HCT116 (cell line): ENCODE data around the gene CALCB. TPM values are rescaled to one million over a fixed set of nuclear protein-coding genes. Genes with fewer than 3 reads are reported as not detected.

ENCODE experiments used
- ATAC-seq: fragments of 200-7000 bp; cut with Tn5 transposase; 2 replicates; pipeline ENCODE4 v1.9.1; 2020; ENCODE audit warnings: mild to moderate bottlenecking, moderate library complexity
- BruUV-seq: library from RNA; stranded (reverse); fragments of 400-500 nt; replicated peaks from 2 replicates; lab custom pipeline; 2021; lab: Mats Ljungman, UMichigan
- CTCF ChIA-PET: fragments of 300-600 bp; sonication (Branson Sonifier 250); formaldehyde crosslinking; loops from one replicate; lab custom pipeline; 2021; ENCODE audit warnings: antibody characterized with exemption; lab: Charles Lee
- POLR2A ChIA-PET: fragments of 300-600, 350-600 bp; sonication (Branson Sonifier 250); formaldehyde crosslinking; loops from one replicate; lab custom pipeline; 2021; ENCODE audit warnings: antibody characterized with exemption; lab: Charles Lee
- RAD21 ChIA-PET, 2 experiments: fragments of 300-600 bp; sonication (Branson Sonifier 250); formaldehyde crosslinking; loops; one replicate each; lab custom pipeline; 2023; ENCODE audit warnings: low total read pairs in 2 of 2; ENCODE audit not compliant: uncharacterized antibody in 2 of 2, unreplicated experiment in 2 of 2, low non-redundant PET in 1 of 2; lab: Charles Lee
- DNase-seq: peaks from one replicate; pipeline ENCODE4 v3.0.0-alpha.2; 2010; ENCODE audit warnings: low read depth, low spot score
- H2AFZ ChIP-seq: fragments of 200-600 bp; shearing (Covaris generic), sonication (generic); 2 replicates; pipeline ENCODE4 v1.6.1; 2017; ENCODE audit warnings: low read depth, mixed run types, mixed read lengths, antibody characterized with exemption, low read length; ENCODE audit not compliant: poor library complexity, severe bottlenecking
- H3K27ac ChIP-seq: 2 replicates; pipeline ENCODE4 v1.5.1; 2012; ENCODE audit warnings: low read depth, low read length
- H3K27me3 ChIP-seq: fragments of 200-600 bp; sonication (generic); 2 replicates; pipeline ENCODE4 v1.6.1; 2016; ENCODE audit warnings: mixed run types, low read length, mixed read lengths; ENCODE audit not compliant: insufficient read depth
- H3K36me3 ChIP-seq, 2 experiments: fragments of 200-500 bp in 1 of 2; fragments of 200-600 bp in 1 of 2; sonication (Bioruptor generic) in 1 of 2; sonication (generic) in 1 of 2; 2 replicates each; pipeline versions ENCODE4 v1.5.1 to v1.6.1; 2014 to 2016; ENCODE audit warnings: low read length in 2 of 2, inconsistent platforms in 1 of 2, mixed read lengths in 1 of 2, mixed run types in 1 of 2; ENCODE audit not compliant: insufficient read depth in 2 of 2, control insufficient read depth in 1 of 2
- H3K4me1 ChIP-seq, 2 experiments: fragments of 200-600 bp in 1 of 2; sonication (generic) in 1 of 2; 2 replicates each; pipeline versions ENCODE4 v1.5.1 to v1.6.1; 2012 to 2017; ENCODE audit warnings: low read length in 2 of 2, inconsistent platforms in 1 of 2, mild to moderate bottlenecking in 1 of 2, mixed read lengths in 1 of 2, mixed run types in 1 of 2, moderate library complexity in 1 of 2; ENCODE audit not compliant: insufficient read depth in 2 of 2, control insufficient read depth in 1 of 2
- H3K4me2 ChIP-seq: fragments of 200-600 bp; sonication (generic); 2 replicates; pipeline ENCODE4 v1.6.1; 2017; ENCODE audit warnings: mixed run types, low read length, mixed read lengths
- H3K4me3 ChIP-seq, 2 experiments: fragments of 200-600 bp in 1 of 2; sonication (generic) in 1 of 2; replicated peaks in 1 of 2; 2 replicates each; pipeline ENCODE4 v1.5.1; 2011 to 2016; ENCODE audit warnings: low read length in 2 of 2, control low read depth in 1 of 2, low read depth in 1 of 2, mild to moderate bottlenecking in 1 of 2, mixed read lengths in 1 of 2, mixed run types in 1 of 2
- H3K79me2 ChIP-seq: fragments of 200-600 bp; sonication (generic); 2 replicates; pipeline ENCODE4 v1.6.1; 2017; ENCODE audit warnings: mild to moderate bottlenecking, mixed run types, low read length, moderate library complexity, mixed read lengths; ENCODE audit not compliant: insufficient read depth
- H3K9ac ChIP-seq: fragments of 200-600 bp; sonication (generic); 2 replicates; pipeline ENCODE4 v1.6.1; 2016; ENCODE audit warnings: low read length, mixed read lengths
- H3K9me2 ChIP-seq: fragments of 200-600 bp; sonication (generic), shearing (Covaris generic); 2 replicates; pipeline ENCODE4 v1.6.1; 2017; ENCODE audit warnings: mixed run types, mild to moderate bottlenecking, moderate library complexity; ENCODE audit not compliant: insufficient read depth
- H3K9me3 ChIP-seq, 2 experiments: fragments of 200-500 bp in 1 of 2; fragments of 200-600 bp in 1 of 2; sonication (Bioruptor generic) in 1 of 2; sonication (generic) in 1 of 2; 2 replicates each; pipeline ENCODE4 v1.6.1; 2014 to 2017; ENCODE audit warnings: low read length in 2 of 2, mixed read lengths in 2 of 2, inconsistent platforms in 1 of 2, low read depth in 1 of 2, mild to moderate bottlenecking in 1 of 2, mixed run types in 1 of 2, moderate library complexity in 1 of 2; ENCODE audit not compliant: control insufficient read depth in 1 of 2, insufficient read depth in 1 of 2
- H4K20me1 ChIP-seq: fragments of 200-600 bp; sonication (generic), shearing (Covaris generic); 2 replicates; pipeline ENCODE4 v1.6.1; 2017; ENCODE audit warnings: mixed run types, mild to moderate bottlenecking, moderate library complexity; ENCODE audit not compliant: insufficient read depth
- EGR1 ChIP-seq: IDR thresholded peaks from 2 replicates; pipeline ENCODE4 v1.6.1; 2012; ENCODE audit warnings: low read depth
- EZH2phosphoT487 ChIP-seq: fragments of 200-600 bp; IDR thresholded peaks from 2 replicates; pipeline ENCODE4 v1.6.1; 2018; ENCODE audit warnings: antibody characterized with exemption, borderline replicate concordance
- JUND ChIP-seq: IDR thresholded peaks from 2 replicates; pipeline ENCODE4 v1.6.1; 2012
- POLR2AphosphoS5 ChIP-seq: IDR thresholded peaks from 2 replicates; pipeline ENCODE4 v1.6.1; 2011; ENCODE audit warnings: mild to moderate bottlenecking, low read depth, low read length, moderate library complexity
- SIN3A ChIP-seq: IDR thresholded peaks from 2 replicates; pipeline ENCODE4 v1.6.1; 2012; ENCODE audit warnings: low read depth
- SP1 ChIP-seq: IDR thresholded peaks from 2 replicates; pipeline ENCODE4 v1.6.1; 2012; ENCODE audit warnings: low read depth
- TCF7L2 ChIP-seq: IDR thresholded peaks from 2 replicates; pipeline ENCODE4 v1.7.0; 2011; ENCODE audit warnings: borderline replicate concordance, inconsistent platforms; ENCODE audit not compliant: insufficient read depth, insufficient read length; ENCODE audit errors: extremely low read depth
- YY1 ChIP-seq: IDR thresholded peaks from 2 replicates; pipeline ENCODE4 v1.6.1; 2011; ENCODE audit warnings: low read length, low read depth, moderate library complexity, mild to moderate bottlenecking; ENCODE audit not compliant: insufficient replicate concordance; ENCODE audit errors: extremely low read depth
- ZFX ChIP-seq: fragments of 450-650 bp; IDR thresholded peaks from 2 replicates; pipeline ENCODE4 v1.6.1; 2017
- intact Hi-C: fragments of 100-400 bp; cut with micrococcal nuclease; formaldehyde crosslinking; loops from 2 replicates; pipeline ENCODE4 v1.10.0; 2022
- total RNA-seq: library from RNA; stranded (reverse); gene quantifications from one replicate; pipeline ENCODE4 v1.2.1, GENCODE V29; 2021; ENCODE audit not compliant: unreplicated experiment
- TF ChIP-seq, protein P1 (sequence below): IDR thresholded peaks from 2 replicates; pipeline ENCODE4 v1.6.1; 2011; ENCODE audit warnings: mild to moderate bottlenecking, low read length, moderate library complexity; ENCODE audit not compliant: insufficient replicate concordance; ENCODE audit errors: extremely low read depth
- TF ChIP-seq, protein P2 (sequence below): IDR thresholded peaks from 2 replicates; pipeline ENCODE4 v1.6.1; 2012; ENCODE audit warnings: low read depth

The CALCB gene
- total RNA-seq, 1 experiment from 2014 or later = 0.22 TPM

DNA sequence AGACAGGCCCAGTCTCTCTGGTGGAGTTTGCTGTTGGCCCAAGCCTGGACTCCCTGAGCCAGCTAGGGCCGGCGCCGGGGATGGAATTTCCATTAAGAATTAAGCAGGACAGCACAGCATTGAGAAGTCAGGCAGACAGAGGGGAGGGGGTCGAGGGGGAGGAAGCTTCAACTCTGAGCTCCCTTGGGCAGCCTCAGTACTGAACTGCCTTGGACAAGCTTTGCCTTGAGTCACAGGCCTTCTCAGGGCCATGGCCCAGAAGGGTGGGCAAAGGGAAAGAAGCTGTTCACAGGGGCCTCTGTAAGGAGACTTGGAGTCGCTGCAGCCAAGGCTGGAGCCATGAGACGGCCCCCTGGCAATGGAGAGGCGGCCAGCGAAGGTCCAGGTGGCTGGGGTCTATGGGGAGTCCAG, 38.7 kb downstream of the CALCB start:
- Histone ChIP-seq H3K79me2 (no peaks in the 10 kb centered on the region), H3K4me3 (no peak overlapping the region), H3K27ac (no peak overlapping the region), H3K9me3 (no peaks in the 10 kb centered on the region), H2AFZ (no peak overlapping the region), H3K4me1 (peaks cover 9 to 13% of the 10 kb centered on the region in 2 experiments), H3K27me3 (no peaks in the 10 kb centered on the region), H3K9me2 (no peaks in the 10 kb centered on the region), H3K9ac (no peak overlapping the region), H4K20me1 (no peaks in the 10 kb centered on the region), H3K36me3 (no peaks in the 10 kb centered on the region), H3K4me2 (no peak overlapping the region)
- ChIA-PET RAD21 (no interaction called here), POLR2A (no interaction called here), CTCF (interaction anchor here (2.9 kb wide), 1 partner anchor 11 kb away, joined by 13 read pairs; no protein-coding TSS in a partner anchor)
- ATAC-seq (no peak), DNase-seq (no peak)
- no TSS peak for BruUV-seq
- intact Hi-C loops = no loop called here
- TF ChIP-seq EGR1 (no peak), TCF7L2 (no peak), ZFX (no peak), EZH2phosphoT487 (no peak), SIN3A (no peak), JUND (no peak), POLR2AphosphoS5 (no peak), SP1 (no peak), YY1 (no peak)
- TF ChIP-seq, protein P1, sequence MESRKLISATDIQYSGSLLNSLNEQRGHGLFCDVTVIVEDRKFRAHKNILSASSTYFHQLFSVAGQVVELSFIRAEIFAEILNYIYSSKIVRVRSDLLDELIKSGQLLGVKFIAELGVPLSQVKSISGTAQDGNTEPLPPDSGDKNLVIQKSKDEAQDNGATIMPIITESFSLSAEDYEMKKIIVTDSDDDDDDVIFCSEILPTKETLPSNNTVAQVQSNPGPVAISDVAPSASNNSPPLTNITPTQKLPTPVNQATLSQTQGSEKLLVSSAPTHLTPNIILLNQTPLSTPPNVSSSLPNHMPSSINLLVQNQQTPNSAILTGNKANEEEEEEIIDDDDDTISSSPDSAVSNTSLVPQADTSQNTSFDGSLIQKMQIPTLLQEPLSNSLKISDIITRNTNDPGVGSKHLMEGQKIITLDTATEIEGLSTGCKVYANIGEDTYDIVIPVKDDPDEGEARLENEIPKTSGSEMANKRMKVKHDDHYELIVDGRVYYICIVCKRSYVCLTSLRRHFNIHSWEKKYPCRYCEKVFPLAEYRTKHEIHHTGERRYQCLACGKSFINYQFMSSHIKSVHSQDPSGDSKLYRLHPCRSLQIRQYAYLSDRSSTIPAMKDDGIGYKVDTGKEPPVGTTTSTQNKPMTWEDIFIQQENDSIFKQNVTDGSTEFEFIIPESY = no peak
- TF ChIP-seq, protein P2, sequence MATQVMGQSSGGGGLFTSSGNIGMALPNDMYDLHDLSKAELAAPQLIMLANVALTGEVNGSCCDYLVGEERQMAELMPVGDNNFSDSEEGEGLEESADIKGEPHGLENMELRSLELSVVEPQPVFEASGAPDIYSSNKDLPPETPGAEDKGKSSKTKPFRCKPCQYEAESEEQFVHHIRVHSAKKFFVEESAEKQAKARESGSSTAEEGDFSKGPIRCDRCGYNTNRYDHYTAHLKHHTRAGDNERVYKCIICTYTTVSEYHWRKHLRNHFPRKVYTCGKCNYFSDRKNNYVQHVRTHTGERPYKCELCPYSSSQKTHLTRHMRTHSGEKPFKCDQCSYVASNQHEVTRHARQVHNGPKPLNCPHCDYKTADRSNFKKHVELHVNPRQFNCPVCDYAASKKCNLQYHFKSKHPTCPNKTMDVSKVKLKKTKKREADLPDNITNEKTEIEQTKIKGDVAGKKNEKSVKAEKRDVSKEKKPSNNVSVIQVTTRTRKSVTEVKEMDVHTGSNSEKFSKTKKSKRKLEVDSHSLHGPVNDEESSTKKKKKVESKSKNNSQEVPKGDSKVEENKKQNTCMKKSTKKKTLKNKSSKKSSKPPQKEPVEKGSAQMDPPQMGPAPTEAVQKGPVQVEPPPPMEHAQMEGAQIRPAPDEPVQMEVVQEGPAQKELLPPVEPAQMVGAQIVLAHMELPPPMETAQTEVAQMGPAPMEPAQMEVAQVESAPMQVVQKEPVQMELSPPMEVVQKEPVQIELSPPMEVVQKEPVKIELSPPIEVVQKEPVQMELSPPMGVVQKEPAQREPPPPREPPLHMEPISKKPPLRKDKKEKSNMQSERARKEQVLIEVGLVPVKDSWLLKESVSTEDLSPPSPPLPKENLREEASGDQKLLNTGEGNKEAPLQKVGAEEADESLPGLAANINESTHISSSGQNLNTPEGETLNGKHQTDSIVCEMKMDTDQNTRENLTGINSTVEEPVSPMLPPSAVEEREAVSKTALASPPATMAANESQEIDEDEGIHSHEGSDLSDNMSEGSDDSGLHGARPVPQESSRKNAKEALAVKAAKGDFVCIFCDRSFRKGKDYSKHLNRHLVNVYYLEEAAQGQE = no peak
